SK-N-SH (cell line): ENCODE results near the gene NUMA1. TPM values are rescaled to one million over a fixed set of nuclear protein-coding genes. Genes with fewer than 3 reads are reported as not detected.

Experiments
- CTCF ChIA-PET: fragments of 300-600, 350-600 bp; formaldehyde crosslinking; extraction: SDS; loops from one replicate; lab custom pipeline; 2021; lab: Yijun Ruan, JAX
- POLR2A ChIA-PET: fragments of 350-600 bp; sonication (Branson Sonifier 250); formaldehyde crosslinking; extraction: SDS; loops from one replicate; lab custom pipeline; 2020; ENCODE audit warnings: antibody characterized with exemption, inconsistent platforms; lab: Yijun Ruan, JAX
- DNase-seq: peaks from one replicate; pipeline ENCODE4 v3.0.0; 2012
- H2AFZ ChIP-seq: fragments of 200-600 bp; sonication (generic); 2 replicates; pipeline ENCODE4 v1.8.1; 2016; ENCODE audit warnings: antibody characterized with exemption, mild to moderate bottlenecking, low read depth
- H3F3A ChIP-seq: fragments of 200-600 bp; sonication (generic); replicated peaks from 2 replicates; pipeline ENCODE3; 2016; ENCODE audit warnings: antibody characterized with exemption, mild to moderate bottlenecking; ENCODE audit not compliant: insufficient read depth
- H3K27ac ChIP-seq, 2 experiments: fragments of 200-500 bp in 1 of 2; fragments of 200-600 bp in 1 of 2; sonication (Bioruptor generic) in 1 of 2; sonication (generic), shearing (Covaris generic) in 1 of 2; 2 replicates each; pipeline versions ENCODE4 v1.5.1 to v1.6.1; 2014 to 2016; ENCODE audit warnings: low read depth in 2 of 2, inconsistent platforms in 1 of 2, low read length in 1 of 2, mild to moderate bottlenecking in 1 of 2, mixed read lengths in 1 of 2
- H3K27me3 ChIP-seq: fragments of 200-600 bp; sonication (generic), shearing (Covaris generic); 2 replicates; pipeline ENCODE4 v1.6.1; 2016; ENCODE audit warnings: mixed run types; ENCODE audit not compliant: insufficient read depth
- H3K36me3 ChIP-seq, 2 experiments: fragments of 200-500 bp in 1 of 2; fragments of 200-600 bp in 1 of 2; sonication (Bioruptor generic) in 1 of 2; sonication (generic) in 1 of 2; replicated peaks in 1 of 2; 2 replicates each; pipeline versions ENCODE3 to v1.5.1; 2014 to 2016; ENCODE audit warnings: low read length in 1 of 2, mild to moderate bottlenecking in 1 of 2; ENCODE audit not compliant: insufficient read depth in 2 of 2, control insufficient read depth in 1 of 2
- H3K4me1 ChIP-seq, 2 experiments: fragments of 200-500 bp in 1 of 2; fragments of 200-600 bp in 1 of 2; sonication (Bioruptor generic) in 1 of 2; sonication (generic), shearing (Covaris generic) in 1 of 2; 2 replicates each; pipeline versions ENCODE4 v1.5.1 to v1.6.1; 2014 to 2016; ENCODE audit warnings: low read depth in 1 of 2, low read length in 1 of 2, mixed run types in 1 of 2; ENCODE audit not compliant: insufficient read depth in 2 of 2, control insufficient read depth in 1 of 2
- H3K4me2 ChIP-seq: fragments of 200-600 bp; sonication (generic), shearing (Covaris generic); 2 replicates; pipeline ENCODE4 v1.6.1; 2017; ENCODE audit warnings: mixed run types
- H3K4me3 ChIP-seq, 2 experiments: fragments of 200-500 bp in 1 of 2; fragments of 200-600 bp in 1 of 2; sonication (Bioruptor generic) in 1 of 2; sonication (generic), shearing (Covaris generic) in 1 of 2; 2 replicates each; pipeline versions ENCODE4 v1.5.1 to v1.8.1; 2014 to 2016; ENCODE audit warnings: low read depth in 2 of 2, inconsistent platforms in 1 of 2, low read length in 1 of 2, mild to moderate bottlenecking in 1 of 2, mixed read lengths in 1 of 2, moderate library complexity in 1 of 2
- H3K79me2 ChIP-seq: fragments of 200-600 bp; sonication (generic); 2 replicates; pipeline ENCODE4 v1.8.1; 2017; ENCODE audit warnings: mild to moderate bottlenecking; ENCODE audit not compliant: insufficient read depth
- H3K9ac ChIP-seq: fragments of 200-600 bp; sonication (generic); 2 replicates; pipeline ENCODE4 v1.6.1; 2017; ENCODE audit warnings: mixed run types
- H3K9me2 ChIP-seq: fragments of 200-600 bp; sonication (generic); 2 replicates; pipeline ENCODE4 v1.6.1; 2017; ENCODE audit warnings: mixed run types
- H3K9me3 ChIP-seq: fragments of 200-600 bp; sonication (generic); 2 replicates; pipeline ENCODE4 v1.6.1; 2017; ENCODE audit warnings: mixed run types, mild to moderate bottlenecking, moderate library complexity
- H4K20me1 ChIP-seq: fragments of 200-600 bp; sonication (generic); 2 replicates; pipeline ENCODE4 v1.6.1; 2017; ENCODE audit warnings: mild to moderate bottlenecking, mixed run types; ENCODE audit not compliant: insufficient read depth
- CTCF ChIP-seq: fragments of 200-600 bp; sonication (generic); IDR thresholded peaks from 2 replicates; pipeline ENCODE4 v1.6.1; 2017; ENCODE audit warnings: antibody characterized with exemption, mild to moderate bottlenecking, moderate library complexity
- FOSL2 ChIP-seq: IDR thresholded peaks from 2 replicates; pipeline ENCODE4 v1.4.0; 2012; ENCODE audit warnings: low read depth, mild to moderate bottlenecking, moderate library complexity, borderline replicate concordance
- FOXJ3 ChIP-seq: sonication (generic); formaldehyde crosslinking; IDR thresholded peaks from 2 replicates; pipeline ENCODE4 v1.5.1; 2020; ENCODE audit warnings: mild to moderate bottlenecking, missing genetic modification reagents
- FOXM1 ChIP-seq: IDR thresholded peaks from 2 replicates; pipeline ENCODE4 v1.4.0; 2012; ENCODE audit warnings: low read depth, mild to moderate bottlenecking
- GATA2 ChIP-seq: sonication (generic); formaldehyde crosslinking; IDR thresholded peaks from 2 replicates; pipeline ENCODE4 v1.5.0; 2020; ENCODE audit warnings: mild to moderate bottlenecking, missing genetic modification reagents
- IRF3 ChIP-seq: fragments of 150-350 bp; IDR thresholded peaks from 2 replicates; pipeline ENCODE4 v1.6.1; 2016; ENCODE audit warnings: mild to moderate bottlenecking, low read depth, low read length
- JUND ChIP-seq: IDR thresholded peaks from 2 replicates; pipeline ENCODE4 v1.4.0; 2012
- MAX ChIP-seq: IDR thresholded peaks from 2 replicates; pipeline ENCODE4 v1.4.0; 2012; ENCODE audit warnings: low read depth
- MXI1 ChIP-seq: IDR thresholded peaks from 2 replicates; pipeline ENCODE4 v1.6.1; 2012; ENCODE audit warnings: mild to moderate bottlenecking, low read depth, low read length, improper control_type of control experiment
- NFIC ChIP-seq: IDR thresholded peaks from 2 replicates; pipeline ENCODE4 v1.4.0; 2012; ENCODE audit warnings: borderline replicate concordance
- PBX3 ChIP-seq: IDR thresholded peaks from 2 replicates; pipeline ENCODE4; 2012
- RCOR1 ChIP-seq: fragments of 150-350 bp; IDR thresholded peaks from 2 replicates; pipeline ENCODE4 v1.6.1; 2017; ENCODE audit warnings: antibody characterized with exemption, low read length
- USF2 ChIP-seq: fragments of 150-350 bp; IDR thresholded peaks from 2 replicates; pipeline ENCODE4 v1.6.1; 2017; ENCODE audit warnings: antibody characterized with exemption, low read length, low read depth, borderline replicate concordance
- YY1 ChIP-seq: IDR thresholded peaks from 2 replicates; pipeline ENCODE4 v1.4.0; 2012; ENCODE audit warnings: low read depth, mild to moderate bottlenecking
- WGBS: methylation state at CpG from one replicate; pipeline ENCODE4 v1.1.6; 2017; ENCODE audit warnings: low lambda C conversion rate; 5-methylcytosine and 5-hydroxymethylcytosine counted together
- polyA plus RNA-seq, 3 experiments: library from polyadenylated mRNA; depleted of rRNA; stranded (reverse); fragments of >200 nt; gene quantifications; 2 replicates each; pipeline ENCODE4 v1.2.3, GENCODE V29; 2012

The NUMA1 gene
- polyA plus RNA-seq, 1 of the 3 experiments (the other 2 are of a cell fraction), result 111 TPM

GRCh38 chr11:72102946-72103753, 22.8 kb upstream of the NUMA1 start, which contains the start of gene LAMTOR1 (continued):
- TF ChIP-seq GATA2 (CRISPR knock-in tag), result no peak
- peak; percentile 92 for TF ChIP-seq MAX
- TF ChIP-seq MXI1, result 0 out of 2 replicates have a peak, but pooled peaks have one; percentile 46
- TF ChIP-seq RCOR1, result peak; percentile 64; the same call in 1 of the 2 replicates
- 0 out of 2 replicates have a peak, but pooled peaks have one; percentile 6 for TF ChIP-seq NFIC
- peak; percentile 47; the same call in 1 of the 2 replicates for TF ChIP-seq PBX3
- TF ChIP-seq FOXM1, result no peak
- TF ChIP-seq FOSL2, result no peak
- TF ChIP-seq YY1, result no peak
- TF ChIP-seq USF2, result peak; percentile 97

GRCh38 chr11:72102631-72102945, 22.2 kb upstream of the NUMA1 start:
- H3K36me3 ChIP-seq, result peaks cover 4 to 35% of the 10 kb centered on the region in 2 experiments
- CTCF ChIA-PET, result interaction anchor here (0.9 to 16.4 kb wide), 9 partner anchors 12 to 331 kb away, joined by 3 to 416 read pairs (median 5); partner anchors contain the start of gene CLPB
- peak overlapping the region; percentile 48; the same call in 1 of the 2 replicates for H2AFZ ChIP-seq
- no peaks in the 10 kb centered on the region for H3K9me2 ChIP-seq
- peaks cover 42% of the 10 kb centered on the region for H3K79me2 ChIP-seq
- no peaks in the 10 kb centered on the region for H3K9me3 ChIP-seq
- H4K20me1 ChIP-seq, result no peaks in the 10 kb centered on the region
- WGBS, result 0% methylated on average over 9 of the region's 9 CpGs
- no peak for TF ChIP-seq IRF3
- no peak for TF ChIP-seq FOXJ3 (CRISPR knock-in tag)
- TF ChIP-seq JUND, result no peak
- TF ChIP-seq USF2, result no peak
- no peak for TF ChIP-seq GATA2 (CRISPR knock-in tag)
- no peak for TF ChIP-seq NFIC
- no peak for TF ChIP-seq CTCF
- TF ChIP-seq YY1, result no peak
- H3K4me2 ChIP-seq, result peak overlapping the region; percentile 96
- H3K27me3 ChIP-seq, result no peaks in the 10 kb centered on the region
- H3K4me3 ChIP-seq, result peak overlapping the region; percentile 88 to 89
- POLR2A ChIA-PET, result interaction anchor here (2.3 kb wide), 1 partner anchor 10 kb away, joined by 11 read pairs; the partner anchor contains the start of gene ANAPC15
- H3K27ac ChIP-seq, result peak overlapping the region; percentile 89 to 97
- no peak for DNase-seq
- H3K4me1 ChIP-seq, result peaks cover 4 to 28% of the 10 kb centered on the region in 2 experiments; a peak in 2 of 4 replicates
- peak overlapping the region; percentile 93 for H3K9ac ChIP-seq
- H3F3A ChIP-seq, result peaks cover 9% of the 10 kb centered on the region
